GM12892 (cell line): ENCODE data around the gene DLGAP1. TPM values are rescaled to one million over a fixed set of nuclear protein-coding genes. Genes with fewer than 3 reads are reported as not detected.
"Not testable (repeated sequence)": the region's sequence is repeated elsewhere in the genome, so short reads cannot be mapped to it uniquely, and the experiment has no call there.

Experiments
- DNase-seq: peaks from one replicate; pipeline ENCODE4 v3.0.0; 2011; ENCODE audit not compliant: insufficient read length
- FAIRE-seq: peaks from 2 replicates; lab custom pipeline; 2011; peaks lifted over from hg19 to GRCh38; lab: Jason Lieb, UNC
- POLR2A ChIP-seq: IDR thresholded peaks from 2 replicates; pipeline ENCODE4 v1.6.1; 2011; ENCODE audit warnings: low read depth, low read length, control low read depth
- POLR2AphosphoS5 ChIP-seq: IDR thresholded peaks from 2 replicates; pipeline ENCODE4 v1.6.1; 2011; ENCODE audit warnings: low read depth, low read length, control low read depth
- TAF1 ChIP-seq: IDR thresholded peaks from 2 replicates; pipeline ENCODE4 v1.6.1; 2011; ENCODE audit warnings: low read depth, mild to moderate bottlenecking, control low read depth, low read length, borderline replicate concordance
- polyA plus RNA-seq: library from polyadenylated mRNA; unstranded; fragments of >200 nt; gene quantifications from one replicate; pipeline ENCODE4 v1.2.1, GENCODE V29; 2012; ENCODE audit warnings: missing spikeins, inconsistent platforms; ENCODE audit not compliant: missing spikeins

Gene DLGAP1
- polyA plus RNA-seq, result 1.5 TPM

GRCh38 chr18:4455113-4455811 lies at the start of gene DLGAP1:
DLGAP1 (minus strand) TSS chr18:4455307.
- DNase-seq (no peak), FAIRE-seq (no peak)

DNA sequence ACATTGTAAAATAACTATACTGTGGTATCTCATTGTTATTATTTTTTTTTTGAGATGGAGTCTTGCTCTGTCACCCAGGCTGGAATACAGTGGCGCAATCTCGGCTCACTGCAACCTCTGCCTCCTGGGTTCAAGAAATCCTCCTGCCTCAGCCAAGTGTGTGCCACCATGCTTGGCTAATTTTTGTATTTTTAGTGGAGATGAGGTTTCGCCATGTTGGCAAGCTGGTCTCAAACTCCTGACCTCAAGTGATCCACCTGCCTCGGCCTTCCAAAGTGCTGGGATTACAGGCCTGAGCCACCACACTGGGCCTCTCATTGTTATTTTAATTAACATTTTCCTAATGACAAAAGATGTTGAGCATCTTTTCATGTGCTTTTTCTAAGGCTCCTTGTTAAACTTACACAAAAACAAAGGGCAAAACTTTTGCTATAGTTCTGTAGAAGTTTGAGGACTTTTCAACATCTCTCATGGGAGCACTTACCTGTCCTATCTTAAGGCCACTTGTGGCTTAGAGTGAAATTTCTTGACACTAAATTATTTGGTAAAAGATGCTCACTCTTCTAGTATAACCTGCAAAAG lies 39.7 kb upstream of the DLGAP1 start:
- not testable (repeated sequence) for FAIRE-seq, DNase-seq

More at GRCh38 chr18:4455113-4455811, at the start of gene DLGAP1:
- TF ChIP-seq TAF1 (no peak), POLR2AphosphoS5 (no peak), POLR2A (no peak)

DNA sequence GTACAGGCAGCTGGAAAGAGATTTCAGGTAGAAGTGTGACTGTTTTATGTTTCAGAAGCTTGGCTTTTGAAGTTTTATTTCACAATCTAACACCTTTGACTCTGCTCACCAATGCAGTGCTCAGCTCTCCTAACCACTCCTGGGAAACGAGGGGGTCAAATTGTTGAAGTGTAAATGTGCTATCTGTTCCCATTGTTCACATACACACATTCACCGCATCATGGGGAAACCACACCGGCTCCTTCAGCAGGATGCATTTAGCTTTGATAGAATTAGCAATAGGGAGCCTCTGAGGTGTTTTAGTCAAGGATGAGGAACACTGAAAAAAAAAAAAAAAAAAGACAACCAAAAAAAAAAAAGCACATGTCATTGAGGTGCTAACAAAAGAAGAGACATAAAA lies 13.4 kb upstream of the DLGAP1 start:
- no peak for DNase-seq
- no peak for TF ChIP-seq POLR2A
- TF ChIP-seq POLR2AphosphoS5, result no peak
- TF ChIP-seq TAF1, result no peak
- no peak for FAIRE-seq

- FAIRE-seq, result no peak
- TF ChIP-seq TAF1 (no peak), POLR2A (no peak), POLR2AphosphoS5 (no peak)
- no peak for DNase-seq
Observed at GRCh38 chr18:4454537-4455112, 482 bp downstream of the DLGAP1 start.

- DNase-seq (no peak), FAIRE-seq (no peak)
- no peak for TF ChIP-seq TAF1
- no peak for TF ChIP-seq POLR2AphosphoS5
- TF ChIP-seq POLR2A, result no peak
Observed at GRCh38 chr18:4453874-4454536, 1.1 kb downstream of the DLGAP1 start.

DNA sequence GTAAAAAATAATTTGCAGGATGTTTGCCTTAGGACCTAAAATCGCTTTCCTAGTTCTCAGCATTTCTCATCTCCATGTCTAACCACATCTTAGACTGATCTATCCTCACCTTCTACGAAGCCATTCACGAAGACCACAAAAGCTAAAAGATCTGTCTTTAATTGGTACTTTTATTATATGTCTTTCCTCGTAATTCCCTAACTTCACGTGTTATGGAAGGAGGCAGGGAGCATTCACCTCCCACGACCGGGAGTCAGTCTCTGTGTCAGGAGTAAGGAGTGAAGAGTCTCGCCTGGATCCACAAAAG lies 1.6 kb downstream of the DLGAP1 start:
- TF ChIP-seq POLR2AphosphoS5 (no peak), TAF1 (no peak), POLR2A (no peak)
- FAIRE-seq (no peak), DNase-seq (no peak)

DNA sequence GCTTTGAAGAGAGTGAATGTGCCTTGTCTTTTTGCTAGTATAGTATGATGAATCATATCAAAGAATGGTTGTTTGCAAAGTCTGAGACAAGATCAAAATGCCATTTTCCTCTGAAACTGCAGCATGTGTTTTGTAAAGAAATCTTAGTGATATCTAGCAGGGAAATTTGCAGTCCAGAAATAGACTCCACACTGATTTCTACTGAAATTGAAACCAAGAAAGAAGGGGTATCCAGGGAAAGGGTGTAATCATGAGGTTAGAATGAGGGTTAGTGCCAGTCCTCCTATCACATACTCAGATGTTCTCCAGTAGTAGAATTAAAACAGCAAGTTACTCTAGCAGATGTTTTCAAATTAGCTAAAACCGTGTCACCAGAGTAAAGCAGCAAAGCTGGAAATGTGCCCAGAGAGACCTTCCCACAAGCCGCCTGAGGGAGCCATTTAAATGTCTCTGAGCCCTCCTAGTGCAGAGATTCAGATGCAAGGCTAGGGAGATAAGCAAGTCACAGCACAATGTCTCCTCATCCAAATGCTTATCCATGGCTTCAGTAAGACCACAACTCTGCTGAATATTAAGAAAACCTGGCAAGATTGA lies 4.9 kb downstream of the DLGAP1 start:
- DNase-seq (no peak), FAIRE-seq (no peak)
- no peak for TF ChIP-seq TAF1

DNA sequence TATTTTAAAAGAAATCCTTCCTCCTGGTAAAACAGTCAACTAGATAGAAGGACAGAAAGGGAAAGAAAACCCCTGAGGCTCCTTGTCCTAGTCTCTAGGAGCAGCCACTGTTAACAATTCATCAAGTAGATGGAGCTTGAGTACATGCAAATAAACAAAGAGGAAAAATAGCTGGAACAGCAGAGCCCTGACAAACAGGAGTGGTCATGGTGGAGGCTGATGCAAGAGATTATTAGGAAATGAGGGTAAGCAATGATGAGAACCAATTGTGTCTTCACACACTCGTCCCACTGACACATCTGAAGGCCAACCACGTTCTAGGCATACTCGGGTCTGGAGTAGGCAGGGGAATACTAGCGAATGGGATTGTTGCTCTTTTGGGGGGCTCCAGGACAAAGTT lies 9.2 kb downstream of the DLGAP1 start:
- no peak for FAIRE-seq
- TF ChIP-seq POLR2AphosphoS5 (no peak), TAF1 (no peak), POLR2A (no peak)
- DNase-seq, result no peak

DNA sequence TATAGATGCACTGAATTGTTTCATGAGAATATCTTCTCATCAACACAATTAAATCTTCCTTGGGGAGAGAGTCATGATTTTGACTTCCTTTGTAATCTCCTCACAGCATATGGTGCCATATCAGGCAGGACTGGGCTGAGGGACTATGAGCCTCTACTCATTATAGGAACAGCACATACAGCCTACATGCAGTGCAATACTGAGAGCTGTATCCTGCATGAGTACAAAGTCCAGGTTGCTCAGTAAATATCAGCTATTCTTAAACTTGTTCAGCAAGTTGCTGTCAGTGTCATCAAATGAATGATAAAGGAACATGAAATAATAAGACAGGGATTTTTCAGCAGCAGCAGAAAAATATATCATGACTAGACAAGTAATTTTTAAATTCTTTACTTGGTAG lies 10.8 kb downstream of the DLGAP1 start:
- no peak for FAIRE-seq
- DNase-seq, result no peak

DNA sequence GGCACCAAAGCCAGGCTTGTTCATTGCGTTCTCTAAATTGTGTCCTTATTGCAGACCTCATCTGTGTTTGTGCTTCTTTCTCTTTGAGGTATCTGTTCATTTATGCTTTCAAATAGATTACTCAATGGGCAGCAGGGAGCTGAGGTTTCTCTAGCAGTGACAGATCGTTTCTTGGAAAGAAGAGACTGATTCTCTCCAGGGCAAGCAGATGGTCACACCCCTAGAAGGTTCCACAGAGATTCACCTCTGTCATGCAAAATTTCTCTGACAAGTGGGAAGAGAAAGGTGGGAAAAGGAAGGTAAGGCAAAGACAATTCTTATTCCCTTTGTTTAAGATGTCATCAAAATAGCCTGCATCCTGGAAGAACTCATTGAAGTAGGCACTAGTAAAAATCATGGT lies 14.0 kb downstream of the DLGAP1 start:
- DNase-seq (no peak), FAIRE-seq (no peak)
- TF ChIP-seq POLR2AphosphoS5 (no peak), POLR2A (no peak), TAF1 (no peak)

More for the DNA sequence above, 10.8 kb downstream of the DLGAP1 start:
- TF ChIP-seq TAF1 (no peak), POLR2A (no peak), POLR2AphosphoS5 (no peak)

GRCh38 chr18:4438938-4439337 lies 16.2 kb downstream of the DLGAP1 start:
- DNase-seq (no peak), FAIRE-seq (no peak)
- no peak for TF ChIP-seq POLR2A
- no peak for TF ChIP-seq TAF1
- TF ChIP-seq POLR2AphosphoS5, result no peak
